ENCODE measurements around the gene RBM45. TPM values are rescaled to one million over a fixed set of nuclear protein-coding genes. Genes with fewer than 3 reads are reported as not detected.
"Not testable (repeated sequence)": the region's sequence is repeated elsewhere in the genome, so short reads cannot be mapped to it uniquely, and the experiment has no call there.

The RBM45 gene
- polyA plus RNA-seq, 10 donors = 8.6 to 14.6 (median 10.5) TPM

DNA sequence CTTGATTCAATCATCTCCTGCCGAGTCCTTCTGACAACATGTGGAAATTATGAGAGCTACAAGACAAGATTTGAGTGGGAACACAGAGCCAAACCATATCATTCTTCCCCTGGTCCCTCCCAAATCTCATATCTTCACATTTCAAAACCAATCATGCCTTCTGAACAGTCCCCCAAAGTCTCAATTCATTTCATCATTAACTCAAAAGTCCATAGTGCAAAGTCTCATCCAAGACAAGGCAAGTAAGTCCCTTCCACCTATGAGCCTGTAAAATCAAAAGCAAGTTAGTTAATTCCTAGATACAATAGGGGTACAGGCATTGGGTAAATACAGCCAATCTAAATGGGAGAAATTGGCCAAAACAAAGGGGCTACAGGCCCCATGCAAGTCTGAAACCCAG, 41.6 kb downstream of the RBM45 start:
- DNase-seq = not testable (repeated sequence)

DNA sequence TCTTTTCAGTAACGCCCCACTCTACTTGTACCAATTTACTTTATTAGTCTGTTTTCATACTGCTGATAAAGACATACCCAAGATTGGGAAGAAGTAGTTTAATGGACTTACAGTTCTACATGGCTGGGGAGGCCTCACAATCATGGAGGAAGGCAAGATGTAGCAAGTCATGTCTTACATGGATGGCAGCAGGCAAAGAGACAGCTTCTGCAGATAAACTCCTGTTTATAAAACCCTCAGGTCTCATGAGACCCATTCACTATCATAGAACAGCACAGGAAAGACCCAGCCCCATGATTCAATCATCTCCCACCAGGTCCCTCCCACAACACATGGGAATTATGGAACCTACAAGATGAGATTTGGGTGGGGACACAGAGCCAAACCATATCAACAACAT, 43.3 kb downstream of the RBM45 start:
- DNase-seq = no peak

DNA sequence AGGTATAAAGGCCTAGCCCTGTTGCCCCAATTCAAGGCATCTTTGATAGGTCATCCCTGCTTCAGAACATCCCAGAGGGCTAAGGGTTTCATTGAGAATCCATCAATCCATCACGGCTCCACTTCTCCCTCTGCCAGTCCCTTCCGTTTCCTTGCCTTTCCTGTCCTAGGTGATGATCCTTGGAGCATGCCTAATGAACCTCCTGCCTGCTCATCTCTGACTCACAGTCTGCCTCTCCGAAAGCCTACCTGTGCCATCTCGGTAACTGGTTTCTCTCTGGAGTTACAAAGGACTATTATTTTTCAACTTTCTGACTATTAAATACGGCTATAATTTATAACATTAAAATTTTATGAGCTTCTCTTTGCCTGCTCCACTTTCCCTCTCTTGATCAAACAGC, 45.3 kb downstream of the RBM45 start:
- no peak for DNase-seq

DNA sequence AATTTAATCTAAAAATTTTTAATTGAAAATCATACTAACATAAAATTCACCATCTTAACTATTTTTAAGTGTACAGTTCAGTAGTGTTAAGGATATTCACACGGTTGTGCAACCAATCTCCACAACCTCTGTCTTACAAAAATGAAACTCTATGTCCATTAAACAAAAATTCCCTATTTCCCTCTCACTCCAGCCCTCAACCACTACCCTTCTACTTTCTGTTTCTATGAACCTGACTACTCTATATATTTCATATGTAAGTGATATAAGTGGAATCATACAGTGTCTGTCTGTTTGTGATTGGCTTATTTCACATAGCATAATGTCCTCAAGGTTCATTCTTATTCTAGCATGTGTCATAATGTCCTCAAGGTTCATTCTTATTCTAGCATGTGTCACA, 47.7 kb downstream of the RBM45 start:
- DNase-seq = no peak

DNA sequence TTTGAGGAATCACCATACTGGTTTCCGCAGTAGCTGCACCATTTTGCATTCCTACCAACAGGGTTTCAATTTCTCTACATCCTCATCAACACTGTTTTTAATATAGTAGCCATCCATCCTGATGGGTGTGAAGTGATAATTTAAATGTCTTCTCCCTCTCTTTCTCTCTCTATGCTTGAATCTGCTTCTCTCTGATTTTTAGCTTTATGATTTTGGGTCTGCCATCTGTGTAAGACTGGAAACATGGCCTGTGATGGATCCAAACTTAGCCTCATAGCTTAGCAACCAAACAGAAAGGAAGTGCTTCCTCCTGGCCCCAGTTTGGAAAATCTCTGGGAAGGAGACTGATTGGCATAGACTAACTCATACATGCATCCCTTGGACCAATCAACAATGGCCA, 48.4 kb downstream of the RBM45 start:
- no peak for DNase-seq

DNA sequence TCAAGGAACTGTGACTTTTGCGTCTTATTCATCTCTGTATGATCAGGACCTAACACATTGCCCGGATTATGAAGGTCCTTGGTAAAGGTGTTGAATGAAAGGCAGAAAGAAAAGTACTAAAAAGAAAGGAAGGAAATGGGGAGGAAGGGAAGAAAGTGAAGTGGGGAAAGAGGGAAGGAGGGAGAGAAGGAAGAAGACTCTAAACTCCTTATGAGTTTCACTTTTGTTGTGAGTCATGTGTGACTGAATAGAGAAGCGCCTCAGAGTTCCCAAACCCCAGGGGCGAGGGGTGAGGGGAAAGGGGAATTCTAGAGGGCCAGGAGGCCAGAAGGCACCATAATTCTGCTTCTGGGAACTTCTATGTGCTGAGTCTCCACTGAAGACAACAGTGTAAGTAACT, 51.2 kb downstream of the RBM45 start:
- DNase-seq = no peak

DNA sequence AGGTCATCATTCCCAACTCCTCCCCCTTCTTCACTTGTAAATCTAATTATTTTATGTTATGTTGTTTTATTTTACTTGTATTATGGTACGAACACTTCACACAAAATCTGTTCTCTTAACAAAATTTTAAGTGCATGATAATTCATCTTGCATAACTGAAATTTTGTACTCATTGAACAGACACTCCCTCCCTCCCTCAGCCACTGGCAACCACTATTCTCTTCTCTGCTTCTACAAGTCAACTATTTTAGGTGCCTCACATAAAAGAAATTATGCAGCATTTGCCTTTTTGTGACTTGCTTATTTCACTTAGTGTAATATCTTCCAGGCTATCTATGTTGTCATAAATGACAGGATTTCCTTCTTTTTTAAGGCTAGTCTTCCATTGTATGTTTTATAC, 51.7 kb downstream of the RBM45 start:
- no peak for DNase-seq

DNA sequence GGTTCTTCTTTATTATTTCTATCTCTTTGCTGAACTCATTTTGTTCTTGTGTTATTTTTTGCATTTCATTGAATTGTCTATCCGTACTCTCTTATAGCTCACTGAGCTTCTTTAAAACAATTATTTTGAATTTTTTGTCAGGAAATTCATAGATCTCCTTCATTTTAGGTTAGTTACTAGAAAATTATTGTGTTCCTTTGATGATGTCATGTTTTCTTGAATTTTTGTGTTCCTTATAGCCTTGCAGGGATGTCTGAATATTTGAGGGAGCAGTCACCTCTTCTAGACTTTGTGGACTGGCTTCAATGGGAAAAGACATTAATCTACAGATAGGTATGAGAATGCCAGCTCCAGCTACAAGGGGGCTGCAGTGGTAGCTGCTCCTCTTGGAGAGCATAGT, 61.4 kb downstream of the RBM45 start:
- no peak for DNase-seq

DNA sequence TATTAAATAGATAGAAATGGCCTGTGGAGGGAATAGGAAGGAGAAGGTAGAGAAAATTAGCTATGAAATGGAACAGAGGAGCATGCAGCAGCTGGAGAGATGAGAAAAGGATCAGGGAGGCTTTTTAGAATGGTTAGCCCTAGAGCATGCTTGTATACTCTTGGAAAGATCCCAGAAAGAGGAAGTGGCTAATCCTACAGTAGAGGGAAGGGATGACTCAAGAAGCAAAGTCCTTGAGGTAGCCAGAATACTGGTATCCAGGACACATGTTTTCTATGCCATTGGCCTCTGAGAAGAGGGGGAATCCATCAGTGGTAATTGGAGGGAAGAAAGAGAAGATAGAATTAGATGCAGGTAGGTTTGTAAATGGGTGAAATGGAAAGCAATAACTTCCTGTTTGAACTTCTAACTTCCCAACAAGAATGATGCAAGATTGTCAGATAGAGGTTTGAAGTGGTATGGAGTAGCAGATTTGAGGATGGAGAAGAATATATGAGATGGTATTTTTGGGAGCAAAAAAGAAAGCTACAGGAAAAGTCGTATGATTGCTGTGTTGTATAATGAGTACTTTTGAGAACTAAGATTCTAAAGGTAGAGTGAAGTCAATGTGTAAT, 64.9 kb downstream of the RBM45 start:
- no peak for DNase-seq

Other genes with a start within 250 kb of the RBM45 start
- 1 to 10 TPM in 1 of 10 donors, under 1 TPM in 9; 0.46 to 1.1 (median 0.58) TPM for gene PDE11A, start 39.7 kb upstream of the RBM45 start, polyA plus RNA-seq (ENCODE audit: insufficient read length in 10 of 10)
- 1 to 10 TPM; 4.6 to 7.0 (median 6.0) TPM for gene OSBPL6, start 82.1 kb downstream of the RBM45 start, polyA plus RNA-seq (ENCODE audit: insufficient read length in 10 of 10)

Measured in muscle of back (tissue), 11 donors.